Left renal cortex interstitium (tissue), 4 donors: Measurements from ENCODE around the gene FOLR1. TPM values are rescaled to one million over a fixed set of nuclear protein-coding genes. Genes with fewer than 3 reads are reported as not detected.
"Not testable (repeated sequence)": the region's sequence is repeated elsewhere in the genome, so short reads cannot be mapped to it uniquely, and the experiment has no call there.

Source experiments
- DNase-seq, 4 donors: peaks; one replicate each; pipeline ENCODE4 v3.0.0-alpha.2; 2013; ENCODE audit warnings: low read depth in 4 of 4, low spot score in 2 of 4, missing footprints in 1 of 4
- polyA plus RNA-seq, 4 donors: library from polyadenylated mRNA; unstranded; fragments of 120-200 nt; gene quantifications; one replicate each; pipeline ENCODE4 v1.2.1, GENCODE V29; 2013; ENCODE audit not compliant: insufficient read length in 4 of 4

The FOLR1 gene
- 10 to 100 TPM; 49.6 to 53.3 (median 51.3) TPM for polyA plus RNA-seq

- DNase-seq: no peak
These were observed at the start of gene FOLR1 for GRCh38 chr11:72191961-72192381. Gene FOLR1, plus strand, starts transcription at chr11:72192140. Its CDS starts 34 bp downstream, at chr11:72192174.

DNA sequence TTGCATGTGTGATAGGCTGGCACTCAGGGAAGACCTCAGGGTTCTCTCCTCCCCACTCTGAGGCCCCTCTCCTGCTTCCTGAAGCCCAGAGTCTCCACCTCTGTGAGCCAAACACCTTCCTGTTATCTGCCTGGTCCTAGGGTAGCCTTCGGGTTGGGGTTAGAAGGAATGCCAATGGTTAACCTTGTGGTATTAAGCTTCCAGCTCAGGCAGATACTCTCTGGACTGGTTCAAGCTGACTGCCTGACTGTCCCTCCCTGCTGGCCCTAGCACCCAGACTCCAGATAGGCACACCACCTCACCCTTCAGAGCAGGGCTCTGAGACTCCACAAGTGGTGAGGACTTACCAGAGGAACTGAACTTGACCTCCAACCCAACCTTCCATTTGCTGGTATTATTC, 49.4 kb upstream of the FOLR1 start:
- not testable (repeated sequence) for DNase-seq

- DNase-seq: no peak
These were observed 47.0 kb upstream of the FOLR1 start for GRCh38 chr11:72144807-72145565.

- no peak for DNase-seq
These were observed 45.3 kb upstream of the FOLR1 start for GRCh38 chr11:72146625-72147024.

GRCh38 chr11:72150882-72151281, 41.1 kb upstream of the FOLR1 start:
- DNase-seq: no peak

DNA sequence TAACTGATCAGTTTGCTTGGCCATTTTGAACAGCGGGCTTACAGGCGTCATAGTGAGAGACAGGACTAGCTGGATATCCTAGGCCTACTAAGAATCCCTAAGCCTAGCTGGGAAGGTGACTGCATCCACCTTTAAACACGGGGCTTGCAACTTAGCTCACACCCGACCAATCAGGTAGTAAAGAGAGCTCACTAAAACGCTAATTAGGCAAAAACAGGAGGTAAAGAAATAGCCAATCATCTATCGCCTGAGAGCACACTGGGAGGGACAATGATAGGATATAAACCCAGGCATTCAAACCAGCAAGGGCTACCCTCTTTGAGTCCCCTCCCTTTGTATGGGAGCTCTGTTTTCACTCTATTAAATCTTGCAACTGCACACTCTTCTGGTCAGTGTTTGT, 38.1 kb upstream of the FOLR1 start:
- DNase-seq: not testable (repeated sequence)

- no peak for DNase-seq
These were observed 37.1 kb upstream of the FOLR1 start for GRCh38 chr11:72154816-72155215.

GRCh38 chr11:72155751-72156150, 36.2 kb upstream of the FOLR1 start:
- DNase-seq: no peak

GRCh38 chr11:72157131-72157530, 34.8 kb upstream of the FOLR1 start:
- DNase-seq: no peak

DNA sequence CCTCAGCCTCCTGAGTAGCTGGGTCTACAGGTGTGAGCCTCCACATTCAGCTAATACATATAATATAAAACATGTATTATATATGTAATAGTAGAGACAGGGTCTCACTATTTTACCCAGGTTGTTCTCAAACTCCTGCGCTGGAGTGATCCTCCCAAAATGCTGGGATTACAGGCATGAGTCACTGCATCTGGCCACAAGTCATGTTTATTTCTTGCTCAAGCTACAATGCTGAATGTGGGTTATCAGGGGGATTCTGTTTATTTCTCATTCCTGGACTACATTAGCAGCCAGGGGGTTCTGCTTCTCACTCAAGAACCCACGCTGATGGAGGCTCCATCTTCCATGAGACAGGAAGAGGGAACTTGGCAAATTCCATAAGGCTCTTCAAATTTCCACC, 31.6 kb upstream of the FOLR1 start:
- DNase-seq: no peak

DNA sequence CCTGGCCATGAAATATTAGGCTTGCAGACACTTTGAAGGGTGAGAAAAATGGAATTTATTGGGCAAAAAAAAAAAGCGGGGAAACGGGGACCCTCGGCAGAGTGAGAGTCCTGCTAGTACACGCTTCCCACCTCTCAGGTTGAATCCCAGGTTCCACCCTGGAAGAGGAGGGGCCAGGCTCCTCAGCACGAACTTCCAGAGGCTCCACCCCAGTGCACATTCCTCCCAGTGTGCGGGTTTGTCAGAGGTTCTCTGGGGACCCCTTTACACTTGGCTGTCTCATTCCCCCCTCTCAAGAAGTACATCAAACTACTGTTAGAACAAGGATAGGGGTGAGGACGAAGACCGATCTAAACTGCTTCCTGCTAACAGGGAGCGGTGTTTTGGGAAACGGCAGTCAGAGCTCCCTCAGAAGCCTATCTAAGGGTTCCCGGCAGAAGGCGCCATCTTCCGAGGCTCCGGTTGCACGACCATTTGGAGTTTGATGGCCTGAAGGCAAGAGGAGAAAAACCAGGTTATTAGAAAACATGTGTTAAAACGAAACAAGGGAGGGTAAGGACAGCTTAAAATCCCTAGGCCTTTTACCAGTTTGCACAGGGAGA, 28.9 kb upstream of the FOLR1 start:
- no peak for DNase-seq

GRCh38 chr11:72164187-72164586, 27.8 kb upstream of the FOLR1 start:
- not testable (repeated sequence) for DNase-seq

GRCh38 chr11:72169046-72169555, 22.8 kb upstream of the FOLR1 start:
- DNase-seq: not testable (repeated sequence)

DNA sequence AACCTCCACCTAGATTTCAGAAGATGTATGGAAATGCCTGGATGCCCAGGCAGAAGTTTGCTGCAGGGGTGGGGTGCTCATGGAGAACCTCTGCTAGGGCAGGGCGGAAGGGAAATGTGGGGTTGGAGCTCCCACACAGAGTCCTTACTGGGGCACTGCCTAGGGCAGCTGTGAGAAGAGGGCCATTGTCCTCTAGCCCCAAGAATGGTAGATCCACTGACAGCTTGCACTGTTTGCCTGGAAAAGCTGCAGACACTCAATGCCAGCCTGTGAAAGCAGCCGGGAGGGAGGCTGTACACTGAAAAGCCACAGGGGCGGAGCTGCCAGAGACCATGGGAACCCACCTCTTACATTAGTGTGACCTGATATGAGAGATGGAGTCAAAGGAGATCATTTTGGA, 22.2 kb upstream of the FOLR1 start:
- DNase-seq: not testable (repeated sequence)

GRCh38 chr11:72172043-72172442, 19.9 kb upstream of the FOLR1 start:
- DNase-seq: not testable (repeated sequence)

DNA sequence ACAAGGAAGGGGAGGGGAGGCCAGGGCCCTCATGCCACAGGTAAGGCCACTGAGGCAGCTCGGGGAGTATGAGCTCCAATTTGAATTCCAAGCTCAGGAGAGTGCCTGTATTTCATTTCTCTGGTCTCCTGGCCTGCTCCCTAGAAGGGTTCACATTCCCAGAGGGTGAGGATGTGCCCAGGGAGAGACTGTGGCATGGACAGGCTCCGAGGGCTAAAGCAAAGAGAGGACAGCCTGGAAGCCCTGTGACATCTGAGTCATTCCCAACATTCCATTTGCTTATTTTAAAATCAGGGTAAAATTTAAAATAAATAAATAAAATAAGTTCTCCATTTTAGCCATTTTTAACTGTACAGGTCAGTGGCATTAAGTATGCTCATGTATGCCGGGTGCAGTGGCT, 18.6 kb upstream of the FOLR1 start:
- DNase-seq: no peak

GRCh38 chr11:72174302-72175070, 17.5 kb upstream of the FOLR1 start:
- DNase-seq: no peak

GRCh38 chr11:72177656-72178055, 14.3 kb upstream of the FOLR1 start:
- DNase-seq: no peak

GRCh38 chr11:72179049-72179803, 12.7 kb upstream of the FOLR1 start:
- DNase-seq: no peak

DNA sequence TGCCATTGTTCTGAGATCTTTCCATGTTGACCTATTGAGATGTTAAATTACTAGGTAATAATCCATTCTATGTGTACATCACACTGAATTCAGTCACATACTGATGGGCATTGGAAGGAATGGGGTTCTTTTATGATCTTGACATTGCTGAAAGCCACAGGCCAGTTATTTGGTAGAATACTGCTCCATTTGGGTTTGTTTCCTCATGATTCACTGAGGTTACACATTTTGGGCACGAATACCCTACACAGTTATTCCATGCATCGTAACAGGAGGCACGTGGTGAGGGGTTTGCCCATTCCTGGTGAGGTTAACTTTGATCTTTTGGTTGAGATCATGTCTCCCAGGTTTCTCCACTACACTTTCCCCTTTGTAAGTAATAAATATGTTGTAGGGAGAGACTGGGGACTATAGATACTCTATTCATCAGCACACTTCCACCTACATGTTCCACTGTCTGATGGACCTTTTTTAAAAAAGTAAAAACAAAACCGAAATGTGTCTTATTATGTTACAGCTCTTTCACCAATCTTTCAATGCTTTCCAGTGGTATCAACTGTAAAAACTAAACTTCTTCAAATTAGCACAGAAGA, 12.0 kb upstream of the FOLR1 start:
- DNase-seq: no peak
